Colonic mucosa (tissue), 4 donors: Measurements from ENCODE around the gene SNAP29. TPM values are rescaled to one million over a fixed set of nuclear protein-coding genes. Genes with fewer than 3 reads are reported as not detected.
A peak's percentile ranks its signal among the peaks of the same experiment; 100 is the strongest.

ENCODE experiments used
- DNase-seq: peaks from one replicate; pipeline ENCODE4 v3.0.0-alpha.2; 2020
- H3K27ac ChIP-seq: fragments of 200-600 bp; one replicate; pipeline ENCODE4 v1.8.0; 2021
- H3K27me3 ChIP-seq: fragments of 200-600 bp; one replicate; pipeline ENCODE4 v1.8.0; 2021
- H3K36me3 ChIP-seq: fragments of 200-600 bp; one replicate; pipeline ENCODE4 v1.8.0; 2021
- H3K4me1 ChIP-seq: fragments of 200-600 bp; one replicate; pipeline ENCODE4 v1.8.0; 2021; ENCODE audit warnings: mild to moderate bottlenecking
- H3K4me3 ChIP-seq: fragments of 200-600 bp; one replicate; pipeline ENCODE4 v1.8.0; 2021
- H3K9ac ChIP-seq, 2 donors: one replicate each; pipeline ENCODE4 v1.7.0; 2013; ENCODE audit warnings: control low read depth in 2 of 2, low read depth in 2 of 2, low read length in 2 of 2
- H3K9me3 ChIP-seq: fragments of 200-600 bp; one replicate; pipeline ENCODE4 v1.8.0; 2021
- intact Hi-C: fragments of 100-400 bp; cut with DNase I; formaldehyde crosslinking; loops from one replicate; pipeline ENCODE4 v1.14.1; 2022
- total RNA-seq, 2 donors: library from RNA; stranded (reverse); fragmentation: NEBNext Ultra II Directional in 1 of 2; extraction: Animal tissue kit (Norgen Biotek cat#: 25700) in 1 of 2; gene quantifications; one replicate each; pipeline ENCODE4 v1.2.1, GENCODE V29; 2021
- TF ChIP-seq, protein P1 (sequence below): fragments of 200-600 bp; IDR thresholded peaks from one replicate; pipeline ENCODE4 v1.8.0; 2022; ENCODE audit warnings: antibody characterized with exemption, mild to moderate bottlenecking
- donor health status: healthy.
- donor health status: DM: no; HTN: no; CAD: no.
- donor health status: DM: no; HTN: no; CAD: no.

SNAP29 gene
- 10 to 100 TPM; 25.3 to 39.0 TPM for total RNA-seq

DNA sequence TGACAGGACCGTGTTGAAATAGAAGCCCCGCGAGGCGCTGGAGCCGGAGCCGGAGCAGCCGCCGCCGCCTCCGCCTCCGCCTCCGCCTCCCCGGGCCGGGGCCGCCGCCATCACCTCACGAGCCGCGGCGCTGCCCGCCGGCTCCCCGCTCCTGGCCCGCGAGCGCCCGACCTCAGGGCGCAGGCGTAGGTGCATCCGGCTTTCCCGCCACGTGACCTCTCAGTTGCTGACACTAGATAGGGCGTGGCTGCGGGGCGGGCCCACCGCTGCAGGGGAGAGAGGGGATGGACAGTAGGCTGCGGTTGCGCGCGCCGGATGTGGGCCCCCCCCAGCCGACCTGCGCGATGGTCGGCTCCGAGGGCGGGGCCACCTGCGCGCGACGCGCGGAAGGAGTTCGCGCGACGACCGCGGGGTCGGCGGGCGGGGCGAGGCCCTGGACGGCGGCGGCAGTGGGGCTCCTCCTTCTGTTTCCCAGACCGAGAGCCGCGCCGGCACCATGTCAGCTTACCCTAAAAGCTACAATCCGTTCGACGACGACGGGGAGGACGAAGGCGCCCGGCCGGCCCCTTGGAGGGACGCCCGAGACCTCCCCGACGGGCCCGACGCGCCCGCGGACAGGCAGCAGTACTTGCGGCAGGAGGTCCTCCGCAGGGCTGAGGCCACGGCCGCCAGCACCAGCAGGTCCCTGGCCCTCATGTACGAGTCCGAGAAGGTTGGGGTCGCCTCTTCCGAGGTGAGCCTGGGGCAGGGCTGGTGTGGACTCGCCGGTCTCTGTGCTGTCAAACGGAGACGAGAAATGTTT lies at the start of gene SNAP29, which contains the start of gene PI4KA:
Gene SNAP29 (plus strand): TSS at position 393 of the 802 bp plus-strand sequence. CDS start 104 bp downstream, at position 497.
Gene PI4KA (minus strand): TSS at position 197 of the 802 bp plus-strand sequence. CDS start 86 bp downstream, at position 111.
- H3K4me1 ChIP-seq, result peaks cover 9% of the 10 kb centered on the region
- TF ChIP-seq, protein P1, sequence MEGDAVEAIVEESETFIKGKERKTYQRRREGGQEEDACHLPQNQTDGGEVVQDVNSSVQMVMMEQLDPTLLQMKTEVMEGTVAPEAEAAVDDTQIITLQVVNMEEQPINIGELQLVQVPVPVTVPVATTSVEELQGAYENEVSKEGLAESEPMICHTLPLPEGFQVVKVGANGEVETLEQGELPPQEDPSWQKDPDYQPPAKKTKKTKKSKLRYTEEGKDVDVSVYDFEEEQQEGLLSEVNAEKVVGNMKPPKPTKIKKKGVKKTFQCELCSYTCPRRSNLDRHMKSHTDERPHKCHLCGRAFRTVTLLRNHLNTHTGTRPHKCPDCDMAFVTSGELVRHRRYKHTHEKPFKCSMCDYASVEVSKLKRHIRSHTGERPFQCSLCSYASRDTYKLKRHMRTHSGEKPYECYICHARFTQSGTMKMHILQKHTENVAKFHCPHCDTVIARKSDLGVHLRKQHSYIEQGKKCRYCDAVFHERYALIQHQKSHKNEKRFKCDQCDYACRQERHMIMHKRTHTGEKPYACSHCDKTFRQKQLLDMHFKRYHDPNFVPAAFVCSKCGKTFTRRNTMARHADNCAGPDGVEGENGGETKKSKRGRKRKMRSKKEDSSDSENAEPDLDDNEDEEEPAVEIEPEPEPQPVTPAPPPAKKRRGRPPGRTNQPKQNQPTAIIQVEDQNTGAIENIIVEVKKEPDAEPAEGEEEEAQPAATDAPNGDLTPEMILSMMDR, result no peak
- H3K9ac ChIP-seq, result peak within 1 kb of the TSS; percentile 89 to 94

DNA sequence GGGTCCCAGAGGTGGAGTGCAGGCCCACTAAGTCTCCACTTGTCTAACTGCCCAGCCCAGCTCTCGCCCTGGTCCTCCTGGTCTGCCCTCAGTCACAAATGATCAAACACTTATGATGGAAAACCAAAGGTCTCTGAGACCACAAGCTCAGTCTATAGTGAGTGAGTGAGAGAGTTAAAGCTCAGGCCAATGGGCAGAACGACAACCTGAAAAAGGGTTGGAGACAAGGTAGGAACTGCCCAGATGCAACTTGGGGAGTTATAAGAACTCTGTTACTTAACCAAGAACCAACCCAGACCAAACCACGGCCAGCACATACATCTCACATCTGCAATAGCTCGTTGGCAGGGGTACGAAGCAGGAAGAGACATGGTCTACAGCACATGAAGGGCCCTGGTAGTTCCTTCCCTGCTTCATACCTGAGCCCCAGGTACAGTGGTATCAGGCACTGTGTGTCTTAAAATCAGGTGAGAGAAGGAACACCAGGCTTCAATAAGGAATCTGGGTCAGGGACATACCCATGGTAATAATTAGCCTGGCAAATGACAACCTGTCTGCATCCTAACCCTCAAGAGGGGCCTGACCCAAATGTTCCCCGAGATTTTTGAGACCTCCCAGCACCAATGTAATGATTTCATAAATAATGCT lies 49.1 kb upstream of the SNAP29 start:
- Histone ChIP-seq H3K9ac (no peak overlapping the region), H3K27me3 (no peaks in the 10 kb centered on the region), H3K9me3 (no peaks in the 10 kb centered on the region), H3K27ac (no peak overlapping the region), H3K36me3 (peaks cover 5% of the 10 kb centered on the region), H3K4me3 (no peak overlapping the region), H3K4me1 (no peaks in the 10 kb centered on the region)
- TF ChIP-seq, protein P1, result no peak
- no peak for DNase-seq
- intact Hi-C loops, result no loop called here

More for the DNA sequence above, at the start of gene SNAP29, which contains the start of gene PI4KA:
- Histone ChIP-seq H3K9me3 (no peaks in the 10 kb centered on the region), H3K36me3 (no peaks in the 10 kb centered on the region), H3K27ac (peak within 1 kb of the TSS; percentile 80), H3K4me3 (peak within 1 kb of the TSS; percentile 96), H3K27me3 (no peaks in the 10 kb centered on the region)
- intact Hi-C loops, result no loop called here
- DNase-seq, result peak; percentile 99

DNA sequence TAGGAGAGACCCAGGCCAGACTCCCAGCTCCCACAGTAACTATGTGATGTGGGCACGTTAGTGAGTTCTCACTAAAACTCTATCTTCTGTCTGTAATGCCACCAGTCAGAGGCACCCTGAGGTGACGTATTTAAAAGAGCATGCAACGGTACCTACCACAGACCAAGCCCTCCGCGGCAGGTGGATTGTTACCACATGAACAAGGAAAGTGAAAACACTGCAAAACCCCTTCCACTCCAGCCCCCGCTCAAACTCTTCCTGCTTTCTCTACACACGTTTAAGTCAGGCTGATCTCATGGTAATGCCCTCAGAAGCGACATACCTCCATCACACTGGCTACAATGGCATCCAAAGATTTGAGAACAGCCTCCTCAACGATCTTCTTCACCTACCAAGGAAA lies 48.2 kb upstream of the SNAP29 start:
- H3K36me3 ChIP-seq, result no peaks in the 10 kb centered on the region
- TF ChIP-seq, protein P1, result no peak
- H3K27me3 ChIP-seq, result no peaks in the 10 kb centered on the region
- H3K27ac ChIP-seq, result no peak overlapping the region
- no peak overlapping the region for H3K4me3 ChIP-seq
- intact Hi-C loops, result no loop called here
- H3K9ac ChIP-seq, result no peak overlapping the region
- DNase-seq, result no peak
- no peaks in the 10 kb centered on the region for H3K9me3 ChIP-seq
- H3K4me1 ChIP-seq, result no peaks in the 10 kb centered on the region

DNA sequence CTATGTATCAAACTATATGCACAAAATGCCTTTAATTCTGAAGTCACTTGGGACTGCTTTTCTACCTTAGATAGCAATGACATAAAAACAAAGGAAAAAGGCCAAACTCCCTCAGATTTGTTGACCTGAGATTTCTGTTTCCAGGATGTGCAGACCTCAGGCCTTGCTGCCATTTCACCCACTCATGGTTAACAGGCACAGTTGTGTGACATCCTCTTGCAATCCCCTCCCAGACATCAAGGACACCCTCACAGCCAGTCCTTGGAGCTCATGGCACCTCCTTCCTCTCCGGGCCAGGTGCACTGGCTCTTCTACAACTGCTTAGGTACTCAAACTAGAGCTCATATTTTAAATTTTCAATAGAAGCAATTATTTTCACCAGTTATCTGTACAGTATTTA lies 47.6 kb upstream of the SNAP29 start:
- Histone ChIP-seq H3K4me1 (no peaks in the 10 kb centered on the region), H3K36me3 (no peaks in the 10 kb centered on the region), H3K4me3 (no peak overlapping the region), H3K27me3 (no peaks in the 10 kb centered on the region), H3K9me3 (no peaks in the 10 kb centered on the region), H3K9ac (no peak overlapping the region), H3K27ac (no peak overlapping the region)
- intact Hi-C loops, result no loop called here
- TF ChIP-seq, protein P1, result no peak
- DNase-seq, result no peak

DNA sequence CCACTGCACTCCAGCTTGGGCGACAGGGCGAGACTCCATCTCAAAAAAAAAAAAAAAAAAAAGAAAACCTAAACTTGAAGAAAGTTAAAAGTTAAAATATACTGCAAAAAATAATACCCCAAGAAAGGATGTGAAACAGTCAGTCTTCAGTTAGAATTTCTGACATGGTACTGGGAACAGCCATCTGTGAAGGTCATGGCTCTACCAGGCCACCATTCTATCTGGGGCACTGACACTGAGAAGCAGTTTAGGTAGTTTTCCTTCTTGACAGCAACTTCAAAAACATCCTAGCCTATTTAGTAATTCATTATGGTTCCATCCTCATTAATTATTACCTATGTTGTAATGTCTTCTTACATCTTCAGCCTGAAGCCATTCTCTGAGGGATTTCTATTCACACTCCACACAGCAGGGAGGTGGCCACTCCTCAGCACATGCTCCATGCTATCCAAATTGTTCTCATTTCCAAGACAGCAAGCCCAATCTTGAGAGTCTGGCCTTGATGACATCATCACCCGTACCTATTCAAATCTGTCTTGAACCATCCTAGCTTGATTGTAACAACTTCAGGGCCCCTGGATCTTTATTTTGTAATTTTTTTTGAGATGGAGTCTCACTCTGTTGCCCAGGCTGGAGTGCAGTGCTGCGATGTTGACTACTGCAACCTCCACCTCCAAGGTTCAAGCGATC lies 46.7 kb upstream of the SNAP29 start:
- Histone ChIP-seq H3K36me3 (no peaks in the 10 kb centered on the region), H3K27ac (no peak overlapping the region)
- intact Hi-C loops, result no loop called here

More for the DNA sequence above, 46.7 kb upstream of the SNAP29 start:
- Histone ChIP-seq H3K4me3 (no peak overlapping the region), H3K4me1 (no peaks in the 10 kb centered on the region), H3K27me3 (no peaks in the 10 kb centered on the region), H3K9me3 (no peaks in the 10 kb centered on the region), H3K9ac (no peak overlapping the region)
- TF ChIP-seq, protein P1, result no peak
- DNase-seq, result no peak
